Measurements from ENCODE around the gene KIAA1755.

- TF ChIP-seq, protein P1, sequence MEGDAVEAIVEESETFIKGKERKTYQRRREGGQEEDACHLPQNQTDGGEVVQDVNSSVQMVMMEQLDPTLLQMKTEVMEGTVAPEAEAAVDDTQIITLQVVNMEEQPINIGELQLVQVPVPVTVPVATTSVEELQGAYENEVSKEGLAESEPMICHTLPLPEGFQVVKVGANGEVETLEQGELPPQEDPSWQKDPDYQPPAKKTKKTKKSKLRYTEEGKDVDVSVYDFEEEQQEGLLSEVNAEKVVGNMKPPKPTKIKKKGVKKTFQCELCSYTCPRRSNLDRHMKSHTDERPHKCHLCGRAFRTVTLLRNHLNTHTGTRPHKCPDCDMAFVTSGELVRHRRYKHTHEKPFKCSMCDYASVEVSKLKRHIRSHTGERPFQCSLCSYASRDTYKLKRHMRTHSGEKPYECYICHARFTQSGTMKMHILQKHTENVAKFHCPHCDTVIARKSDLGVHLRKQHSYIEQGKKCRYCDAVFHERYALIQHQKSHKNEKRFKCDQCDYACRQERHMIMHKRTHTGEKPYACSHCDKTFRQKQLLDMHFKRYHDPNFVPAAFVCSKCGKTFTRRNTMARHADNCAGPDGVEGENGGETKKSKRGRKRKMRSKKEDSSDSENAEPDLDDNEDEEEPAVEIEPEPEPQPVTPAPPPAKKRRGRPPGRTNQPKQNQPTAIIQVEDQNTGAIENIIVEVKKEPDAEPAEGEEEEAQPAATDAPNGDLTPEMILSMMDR (IDR thresholded peaks at IDR 0.05) = no peak
- TF ChIP-seq POLR2A (IDR thresholded peaks at IDR 0.05) = no peak
Measured at GRCh38 chr20:38261054-38261390, 487 bp upstream of the KIAA1755 start.
